ENCODE results near the gene FMN2. TPM values are rescaled to one million over a fixed set of nuclear protein-coding genes. Genes with fewer than 3 reads are reported as not detected.

The FMN2 gene
- total RNA-seq, 1 donor from 2014 or later = not detected

DNA sequence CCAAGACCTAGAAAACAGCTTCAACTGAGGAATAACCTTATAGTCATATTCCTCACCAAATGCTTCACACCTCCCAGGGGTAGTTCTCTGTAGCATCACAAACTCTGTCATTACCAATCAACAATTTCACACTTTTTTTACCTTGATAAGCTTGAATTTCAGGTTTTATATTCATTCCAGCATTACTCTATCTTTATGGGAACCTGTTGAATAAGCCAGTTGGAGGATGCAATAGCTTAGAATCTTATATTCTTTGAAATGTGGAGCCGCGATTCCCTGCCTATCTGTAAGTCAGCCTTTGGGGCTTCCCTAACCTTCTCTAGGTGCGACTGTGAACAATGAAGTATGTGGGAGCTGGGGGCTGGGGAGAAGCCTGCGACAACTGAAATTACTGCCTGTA, 374.8 kb downstream of the FMN2 start:
- TF ChIP-seq CTCF (IDR thresholded peaks at IDR 0.05; ENCODE audit: borderline replicate concordance) = no peak
- H3K4me1 ChIP-seq = no peaks in the 10 kb centered on the region
- peaks cover 12% of the 10 kb centered on the region for H3K27me3 ChIP-seq (ENCODE audit: low read depth)
- H3K36me3 ChIP-seq = no peaks in the 10 kb centered on the region
- no peak overlapping the region for H3K4me3 ChIP-seq
- H3K27ac ChIP-seq (replicated peaks) = no peak overlapping the region
- intact Hi-C loops (cut with micrococcal nuclease) = no loop called here
- no peaks in the 10 kb centered on the region for H3K9me3 ChIP-seq (replicated peaks)
- DNase-seq = no peak

DNA sequence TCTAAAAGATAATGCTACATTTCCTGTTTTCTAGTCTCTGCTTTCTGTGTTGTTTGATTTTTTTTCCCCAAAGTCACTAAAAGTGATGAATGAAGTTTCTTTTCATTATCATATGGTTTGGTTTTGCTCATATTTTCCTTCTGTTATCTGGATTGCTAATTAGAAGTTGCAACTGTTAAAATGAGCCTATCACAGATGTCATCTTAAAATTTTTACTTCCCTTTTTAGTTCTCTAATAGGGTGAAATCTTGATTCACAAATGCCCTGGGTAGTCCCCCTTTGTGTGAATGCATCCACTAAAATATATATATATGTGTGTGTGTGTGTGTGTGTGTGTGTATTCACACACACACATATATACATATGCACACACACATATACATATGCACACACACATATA, 376.2 kb downstream of the FMN2 start:
- intact Hi-C loops (cut with micrococcal nuclease) = no loop called here
- H3K9me3 ChIP-seq (replicated peaks) = no peaks in the 10 kb centered on the region
- H3K4me3 ChIP-seq = no peak overlapping the region
- peaks cover 12% of the 10 kb centered on the region for H3K27me3 ChIP-seq (ENCODE audit: low read depth)
- no peak overlapping the region for H3K27ac ChIP-seq (replicated peaks)
- DNase-seq = no peak
- no peaks in the 10 kb centered on the region for H3K36me3 ChIP-seq
- H3K4me1 ChIP-seq = no peaks in the 10 kb centered on the region
- no peak for TF ChIP-seq CTCF (IDR thresholded peaks at IDR 0.05; ENCODE audit: borderline replicate concordance)

GRCh38 chr1:240468656-240469055, 377.0 kb downstream of the FMN2 start:
- H3K27me3 ChIP-seq (ENCODE audit: low read depth) = peaks cover 12% of the 10 kb centered on the region
- H3K27ac ChIP-seq (replicated peaks) = no peak overlapping the region
- TF ChIP-seq CTCF (IDR thresholded peaks at IDR 0.05; ENCODE audit: borderline replicate concordance) = no peak
- no peak for DNase-seq
- H3K9me3 ChIP-seq (replicated peaks) = no peaks in the 10 kb centered on the region
- no peaks in the 10 kb centered on the region for H3K36me3 ChIP-seq
- H3K4me1 ChIP-seq = no peaks in the 10 kb centered on the region
- no peak overlapping the region for H3K4me3 ChIP-seq
- intact Hi-C loops (cut with micrococcal nuclease) = no loop called here

- Histone ChIP-seq H3K27ac (replicated peaks) (no peak overlapping the region), H3K36me3 (no peaks in the 10 kb centered on the region), H3K4me3 (no peak overlapping the region), H3K27me3 (ENCODE audit: low read depth) (no peaks in the 10 kb centered on the region), H3K4me1 (no peaks in the 10 kb centered on the region), H3K9me3 (replicated peaks) (no peaks in the 10 kb centered on the region)
- no peak for TF ChIP-seq CTCF (IDR thresholded peaks at IDR 0.05; ENCODE audit: borderline replicate concordance)
- intact Hi-C loops (cut with micrococcal nuclease) = no loop called here
- DNase-seq = no peak
These were observed 382.5 kb downstream of the FMN2 start for GRCh38 chr1:240474133-240474614.

GRCh38 chr1:240475832-240476231, 384.1 kb downstream of the FMN2 start:
- no peaks in the 10 kb centered on the region for H3K27me3 ChIP-seq (ENCODE audit: low read depth)
- H3K9me3 ChIP-seq (replicated peaks) = no peaks in the 10 kb centered on the region
- DNase-seq = no peak
- no peak overlapping the region for H3K4me3 ChIP-seq
- H3K4me1 ChIP-seq = no peaks in the 10 kb centered on the region
- H3K27ac ChIP-seq (replicated peaks) = no peak overlapping the region
- H3K36me3 ChIP-seq = no peaks in the 10 kb centered on the region
- no peak for TF ChIP-seq CTCF (IDR thresholded peaks at IDR 0.05; ENCODE audit: borderline replicate concordance)
- intact Hi-C loops (cut with micrococcal nuclease) = no loop called here

DNA sequence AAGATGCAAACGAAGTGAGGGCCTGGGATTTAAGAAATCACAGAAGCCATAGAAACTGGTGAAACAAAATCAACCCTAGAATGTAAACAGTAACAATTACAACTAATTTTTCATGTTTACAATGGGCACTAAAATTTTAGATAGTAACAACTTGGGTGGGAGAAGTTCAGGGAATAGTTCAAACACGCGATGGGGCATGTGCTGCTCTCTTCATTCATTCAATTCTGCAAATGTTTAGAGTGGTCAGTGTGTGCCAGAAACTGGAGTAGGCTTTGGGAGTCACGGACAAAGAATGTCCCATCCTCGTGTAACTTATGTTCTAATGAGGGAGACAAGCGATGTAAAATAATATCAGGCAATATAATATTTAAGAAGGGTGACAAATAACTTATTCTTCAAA, 386.9 kb downstream of the FMN2 start:
- Histone ChIP-seq H3K36me3 (no peaks in the 10 kb centered on the region), H3K4me1 (no peaks in the 10 kb centered on the region), H3K4me3 (no peak overlapping the region), H3K27me3 (ENCODE audit: low read depth) (no peaks in the 10 kb centered on the region), H3K9me3 (replicated peaks) (no peaks in the 10 kb centered on the region), H3K27ac (replicated peaks) (no peak overlapping the region)
- no peak for TF ChIP-seq CTCF (IDR thresholded peaks at IDR 0.05; ENCODE audit: borderline replicate concordance)
- no peak for DNase-seq
- intact Hi-C loops (cut with micrococcal nuclease) = no loop called here
